Neural cell (in vitro differentiated cells): ENCODE data around the gene MCM7. TPM values are rescaled to one million over a fixed set of nuclear protein-coding genes. Genes with fewer than 3 reads are reported as not detected.

Experiments
- H2AFZ ChIP-seq: fragments of 200-600, 300-800 bp; sonication (generic), shearing (Covaris generic); 2 replicates; pipeline ENCODE4 v1.6.0; 2014; ENCODE audit warnings: low read depth, mild to moderate bottlenecking, antibody characterized with exemption, low read length, moderate library complexity
- H3F3A ChIP-seq: fragments of 200-600 bp; shearing (Covaris generic); 2 replicates; pipeline ENCODE4 v1.6.1; 2016; ENCODE audit warnings: mild to moderate bottlenecking, moderate library complexity, mixed read lengths, antibody characterized with exemption, low read length; ENCODE audit not compliant: insufficient read depth, poor library complexity, severe bottlenecking
- H3K27ac ChIP-seq: fragments of 200-600, 300-800 bp; sonication (generic), shearing (Covaris generic); 2 replicates; pipeline ENCODE4 v1.5.1; 2014; ENCODE audit warnings: mild to moderate bottlenecking, low read length, moderate library complexity
- H3K27me3 ChIP-seq: fragments of 300-800, 200-600 bp; sonication (generic), shearing (Covaris generic); 2 replicates; pipeline ENCODE4 v1.6.0; 2014; ENCODE audit warnings: mild to moderate bottlenecking, low read depth, low read length, moderate library complexity; ENCODE audit not compliant: insufficient read depth
- H3K36me3 ChIP-seq: fragments of 300-800, 200-600 bp; sonication (generic), shearing (Covaris generic); 2 replicates; pipeline ENCODE4 v1.5.1; 2014; ENCODE audit warnings: mild to moderate bottlenecking, antibody characterized with exemption, low read length, moderate library complexity; ENCODE audit not compliant: insufficient read depth
- H3K4me2 ChIP-seq: fragments of 300-800, 200-600 bp; sonication (generic), shearing (Covaris generic); 2 replicates; pipeline ENCODE4 v1.6.0; 2014; ENCODE audit warnings: mild to moderate bottlenecking, low read length
- H3K4me3 ChIP-seq: fragments of 300-800, 200-600 bp; sonication (generic), shearing (Covaris generic); 2 replicates; pipeline ENCODE4 v1.5.1; 2014; ENCODE audit warnings: mild to moderate bottlenecking, low read length, moderate library complexity
- H3K79me2 ChIP-seq: fragments of 200-600 bp; shearing (Covaris generic); replicated peaks from 2 replicates; pipeline ENCODE4 v1.6.0; 2014; ENCODE audit warnings: mild to moderate bottlenecking, low read length, moderate library complexity; ENCODE audit not compliant: insufficient read depth
- H3K9ac ChIP-seq: fragments of 300-800, 200-600 bp; sonication (generic), shearing (Covaris generic); 2 replicates; pipeline ENCODE4 v1.6.1; 2016; ENCODE audit warnings: mild to moderate bottlenecking, low read length, mixed read lengths
- H3K9me2 ChIP-seq: fragments of 200-600 bp; shearing (Covaris generic); 2 replicates; pipeline ENCODE4 v1.6.1; 2016; ENCODE audit warnings: mild to moderate bottlenecking, low read length, mixed read lengths; ENCODE audit not compliant: insufficient read depth
- H3K9me3 ChIP-seq: fragments of 200-600, 300-800 bp; sonication (generic), shearing (Covaris generic); 2 replicates; pipeline ENCODE4 v1.6.1; 2016; ENCODE audit warnings: mild to moderate bottlenecking, mixed run types, low read length, moderate library complexity, mixed read lengths
- H4K20me1 ChIP-seq: fragments of 200-600 bp; shearing (Covaris generic); 2 replicates; pipeline ENCODE4 v1.6.1; 2016; ENCODE audit warnings: mild to moderate bottlenecking, mixed run types; ENCODE audit not compliant: insufficient read depth
- CTCF ChIP-seq: fragments of 450-650 bp; IDR thresholded peaks from 2 replicates; pipeline ENCODE4 v1.5.1; 2014; ENCODE audit warnings: antibody characterized with exemption, mild to moderate bottlenecking, moderate library complexity; ENCODE audit not compliant: poor library complexity, severe bottlenecking
- EP300 ChIP-seq: fragments of 450-650 bp; conservative IDR thresholded peaks from 2 replicates; pipeline ENCODE4 v1.6.1; 2014; ENCODE audit warnings: antibody characterized with exemption, mild to moderate bottlenecking, moderate library complexity; ENCODE audit not compliant: poor library complexity, severe bottlenecking
- EZH2 ChIP-seq: fragments of 200-600, 300-800 bp; shearing (Covaris generic), sonication (generic); IDR thresholded peaks from 2 replicates; pipeline ENCODE4 v1.6.1; 2014; ENCODE audit warnings: antibody characterized with exemption, low read length, borderline replicate concordance, mild to moderate bottlenecking; ENCODE audit not compliant: insufficient read depth, poor library complexity, severe bottlenecking
- MXI1 ChIP-seq: fragments of 450-650 bp; conservative IDR thresholded peaks from 2 replicates; pipeline ENCODE4 v1.6.1; 2014; ENCODE audit warnings: antibody characterized with exemption, mild to moderate bottlenecking; ENCODE audit not compliant: poor library complexity, severe bottlenecking
- POLR2AphosphoS5 ChIP-seq: IDR thresholded peaks from 2 replicates; pipeline ENCODE4 v1.6.1; 2012
- RAD21 ChIP-seq: fragments of 450-650 bp; conservative IDR thresholded peaks from 2 replicates; pipeline ENCODE4 v1.6.1; 2014; ENCODE audit warnings: antibody characterized with exemption, mild to moderate bottlenecking, moderate library complexity
- REST ChIP-seq: IDR thresholded peaks from 2 replicates; pipeline ENCODE4 v1.6.1; 2012; ENCODE audit warnings: borderline replicate concordance
- SMC3 ChIP-seq: fragments of 450-650 bp; conservative IDR thresholded peaks from 2 replicates; pipeline ENCODE4 v1.6.1; 2014; ENCODE audit warnings: antibody characterized with exemption, mild to moderate bottlenecking, moderate library complexity; ENCODE audit not compliant: poor library complexity
- TAF1 ChIP-seq: IDR thresholded peaks from 2 replicates; pipeline ENCODE4 v1.6.1; 2012; ENCODE audit warnings: low read depth
- polyA plus RNA-seq: library from polyadenylated mRNA; depleted of rRNA; stranded (reverse); fragments of >200 nt; gene quantifications from 2 replicates; pipeline ENCODE4 v1.2.3, GENCODE V29; 2014

MCM7 gene
- polyA plus RNA-seq, 1 donor from 2014 or later: 146 TPM

GRCh38 chr7:100115026-100115425 is 13.8 kb upstream of the MCM7 start:
- no peak overlapping the region for H3K9ac ChIP-seq

GRCh38 chr7:100111914-100112313 is 10.7 kb upstream of the MCM7 start:
- Histone ChIP-seq H3F3A (no peaks in the 10 kb centered on the region), H3K27me3 (no peaks in the 10 kb centered on the region), H3K9me3 (no peaks in the 10 kb centered on the region), H3K9ac (no peak overlapping the region), H3K9me2 (no peaks in the 10 kb centered on the region), H4K20me1 (no peaks in the 10 kb centered on the region), H3K4me3 (no peak overlapping the region), H3K4me2 (no peak overlapping the region), H3K27ac (no peak overlapping the region), H2AFZ (no peak overlapping the region), H3K36me3 (no peaks in the 10 kb centered on the region), H3K79me2 (no peaks in the 10 kb centered on the region)
- no peak for TF ChIP-seq RAD21
- no peak for TF ChIP-seq EP300
- TF ChIP-seq CTCF: no peak
- TF ChIP-seq REST: no peak
- no peak for TF ChIP-seq POLR2AphosphoS5
- no peak for TF ChIP-seq SMC3
- TF ChIP-seq MXI1: no peak

More at GRCh38 chr7:100115026-100115425, 13.8 kb upstream of the MCM7 start:
- H3K9me2 ChIP-seq: no peaks in the 10 kb centered on the region
- no peaks in the 10 kb centered on the region for H3K27me3 ChIP-seq
- no peak overlapping the region for H3K4me3 ChIP-seq
- TF ChIP-seq SMC3 (no peak), EZH2 (no peak), RAD21 (no peak), MXI1 (no peak), EP300 (no peak), REST (no peak), POLR2AphosphoS5 (no peak), CTCF (no peak), TAF1 (no peak)
- H4K20me1 ChIP-seq: no peaks in the 10 kb centered on the region
- no peak overlapping the region for H3K27ac ChIP-seq
- H3K4me2 ChIP-seq: no peak overlapping the region
- peaks cover 3% of the 10 kb centered on the region for H3F3A ChIP-seq
- H3K36me3 ChIP-seq: no peaks in the 10 kb centered on the region
- H3K79me2 ChIP-seq: peaks cover under 1% of the 10 kb centered on the region
- H3K9me3 ChIP-seq: no peaks in the 10 kb centered on the region
- no peak overlapping the region for H2AFZ ChIP-seq
